H1 (cell line): ENCODE results near the gene NKIRAS2. TPM values are rescaled to one million over a fixed set of nuclear protein-coding genes. Genes with fewer than 3 reads are reported as not detected.

Experiments
- CHD7 ChIP-seq: fragments of 300-600 bp; sonication (generic); IDR thresholded peaks from 2 replicates; pipeline ENCODE4 v1.7.1; 2012; ENCODE audit warnings: low read length, moderate library complexity, mild to moderate bottlenecking, inconsistent platforms; ENCODE audit not compliant: insufficient replicate concordance
- EGR1 ChIP-seq: IDR thresholded peaks from 2 replicates; pipeline ENCODE4 v1.6.1; 2011; ENCODE audit warnings: low read depth, low read length, borderline replicate concordance
- NRF1 ChIP-seq: IDR thresholded peaks from 2 replicates; pipeline ENCODE4 v1.6.1; 2011; ENCODE audit warnings: mild to moderate bottlenecking, low read depth, low read length, improper control_type of control experiment
- SIRT6 ChIP-seq: IDR thresholded peaks from one replicate; pipeline ENCODE4 v1.7.1; 2012; ENCODE audit warnings: low read length, inconsistent platforms
- polyA plus RNA-seq, 7 experiments: library from polyadenylated mRNA; depleted of rRNA in 3 of 7; stranded (reverse) in 5 of 7; unstranded in 2 of 7; fragments of >200 nt in 5 of 7; fragments of 200-250 nt in 2 of 7; gene quantifications; 1 replicate in 5 of 7; 2 replicates in 1 of 7; 4 replicates in 1 of 7; pipeline versions ENCODE4 v1.2.1 to v1.2.3, GENCODE V29; 2011 to 2013; ENCODE audit warnings: missing spikeins in 2 of 7, mixed read lengths in 2 of 7
- total RNA-seq: library from RNA; stranded (reverse); fragmentation: NEBNext Ultra II Directional; extraction: Animal tissue kit (Norgen Biotek cat#: 25700); gene quantifications from 2 replicates; pipeline ENCODE4 v1.2.1, GENCODE V29; 2021

The NKIRAS2 gene
- total and polyA plus RNA-seq, 2 of the 8 experiments (the other 6 are each of a cell fraction or from before 2014, with no cell fraction given) = 34.5 to 51.1 TPM

GRCh38 chr17:42058063-42058462 lies 38.2 kb downstream of the NKIRAS2 start (continued):
- TF ChIP-seq CHD7 (no peak), EGR1 (no peak), SIRT6 (no peak), NRF1 (no peak)
- TF ChIP-seq, all 59 proteins: peak for 0
